C4-2B (cell line): ENCODE results near the gene TUBB8B.
"Not testable (repeated sequence)": the region's sequence is repeated elsewhere in the genome, so short reads cannot be mapped to it uniquely, and the experiment has no call there.

ENCODE experiments used
- ZFX ChIP-seq: fragments of 450-650 bp; IDR thresholded peaks from 2 replicates; pipeline ENCODE4 v1.6.1; 2017
- TF ChIP-seq, protein P1 (sequence below): fragments of 450-650 bp; conservative IDR thresholded peaks from 2 replicates; pipeline ENCODE4 v1.5.1; 2017; ENCODE audit warnings: mild to moderate bottlenecking

DNA sequence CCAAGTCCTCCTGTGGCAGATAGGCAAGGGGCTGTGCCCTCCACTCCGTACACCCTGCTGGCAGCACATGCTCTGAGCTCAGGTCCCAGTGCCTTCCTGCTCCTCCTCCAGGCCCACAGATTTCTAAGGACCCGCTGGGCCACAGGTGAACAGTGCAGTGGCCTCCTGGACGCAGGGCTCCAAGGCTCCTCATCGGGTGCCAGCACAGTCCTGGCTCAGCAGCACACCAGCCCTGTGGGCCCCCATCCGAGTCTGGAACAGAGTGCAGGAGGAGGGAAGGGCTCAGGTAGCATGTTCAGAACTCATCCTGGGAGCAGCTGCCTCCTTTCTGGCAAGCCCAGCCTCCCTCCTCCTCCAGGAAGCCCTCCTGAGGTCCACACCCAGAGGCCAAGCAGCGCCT is 30.8 kb upstream of the TUBB8B start:
- TF ChIP-seq, protein P1, sequence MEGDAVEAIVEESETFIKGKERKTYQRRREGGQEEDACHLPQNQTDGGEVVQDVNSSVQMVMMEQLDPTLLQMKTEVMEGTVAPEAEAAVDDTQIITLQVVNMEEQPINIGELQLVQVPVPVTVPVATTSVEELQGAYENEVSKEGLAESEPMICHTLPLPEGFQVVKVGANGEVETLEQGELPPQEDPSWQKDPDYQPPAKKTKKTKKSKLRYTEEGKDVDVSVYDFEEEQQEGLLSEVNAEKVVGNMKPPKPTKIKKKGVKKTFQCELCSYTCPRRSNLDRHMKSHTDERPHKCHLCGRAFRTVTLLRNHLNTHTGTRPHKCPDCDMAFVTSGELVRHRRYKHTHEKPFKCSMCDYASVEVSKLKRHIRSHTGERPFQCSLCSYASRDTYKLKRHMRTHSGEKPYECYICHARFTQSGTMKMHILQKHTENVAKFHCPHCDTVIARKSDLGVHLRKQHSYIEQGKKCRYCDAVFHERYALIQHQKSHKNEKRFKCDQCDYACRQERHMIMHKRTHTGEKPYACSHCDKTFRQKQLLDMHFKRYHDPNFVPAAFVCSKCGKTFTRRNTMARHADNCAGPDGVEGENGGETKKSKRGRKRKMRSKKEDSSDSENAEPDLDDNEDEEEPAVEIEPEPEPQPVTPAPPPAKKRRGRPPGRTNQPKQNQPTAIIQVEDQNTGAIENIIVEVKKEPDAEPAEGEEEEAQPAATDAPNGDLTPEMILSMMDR = not testable (repeated sequence)
- TF ChIP-seq ZFX = not testable (repeated sequence)
